Astrocyte (in vitro differentiated cells and primary cell): Measurements from ENCODE around the gene ZNF385C.

Experiments used
- CTCF ChIP-seq: IDR thresholded peaks from 2 replicates; pipeline ENCODE4 v1.5.1; 2011; ENCODE audit warnings: low read depth, mild to moderate bottlenecking, inconsistent platforms, low read length, moderate library complexity; ENCODE audit not compliant: insufficient read depth
- EZH2 ChIP-seq: IDR thresholded peaks from 2 replicates; pipeline ENCODE4 v1.6.1; 2012; ENCODE audit warnings: mild to moderate bottlenecking, low read length, inconsistent platforms; ENCODE audit not compliant: insufficient read depth

DNA sequence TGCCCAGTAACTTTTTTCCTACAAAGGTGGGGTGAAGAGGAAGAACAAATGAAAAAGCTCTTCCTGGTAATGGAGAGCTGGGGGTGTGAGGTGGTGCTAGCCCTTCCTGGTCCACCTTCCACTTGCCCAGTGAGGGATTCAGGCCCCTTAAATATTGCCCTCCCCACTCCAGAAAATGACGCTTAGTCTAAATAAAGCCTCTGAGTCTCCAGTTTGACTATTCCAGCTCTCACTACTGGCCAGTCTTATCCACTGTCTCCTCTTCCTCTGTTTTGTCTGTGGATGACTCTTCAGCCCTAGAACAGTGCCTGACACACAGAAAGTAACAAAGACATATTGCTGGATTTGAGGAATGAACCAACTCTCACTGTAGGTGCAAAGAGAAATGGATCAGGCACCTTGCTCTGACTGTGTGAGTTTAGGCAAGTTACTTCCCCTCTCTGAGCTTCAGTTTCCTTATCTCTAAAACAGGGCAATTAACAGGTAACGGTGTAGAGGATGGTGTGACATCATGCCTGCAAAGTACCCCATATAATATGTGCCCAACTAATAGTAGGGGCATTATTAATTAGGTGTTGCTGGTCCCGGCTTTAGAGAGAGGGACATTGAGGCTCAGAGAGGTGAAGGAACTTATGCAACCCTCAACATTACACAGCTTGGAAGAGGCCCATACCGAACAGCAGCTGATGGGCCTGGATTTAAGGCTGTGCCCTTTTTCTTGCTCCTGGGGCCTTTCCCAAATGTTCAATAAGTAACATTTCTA, 21.3 kb downstream of the ZNF385C start:
- TF ChIP-seq CTCF (no peak), EZH2 (no peak)
